MCF 10A (cell line): ENCODE measurements around the gene MIDN. TPM values are rescaled to one million over a fixed set of nuclear protein-coding genes. Genes with fewer than 3 reads are reported as not detected.

Experiments
- BruUV-seq: library from RNA; stranded (reverse); fragments of 400-500 nt; replicated peaks from 2 replicates; lab custom pipeline; 2021; lab: Mats Ljungman, UMichigan
- CTCF ChIA-PET: fragments of 300-600 bp; sonication (Branson Sonifier 250); formaldehyde crosslinking; extraction: SDS; loops from one replicate; lab custom pipeline; 2021; ENCODE audit warnings: antibody characterized with exemption, inconsistent platforms; lab: Yijun Ruan, JAX
- POLR2A ChIA-PET: fragments of 300-600, 350-650 bp; sonication (Branson Sonifier 250); formaldehyde crosslinking; extraction: SDS; loops from one replicate; lab custom pipeline; 2020; ENCODE audit warnings: antibody characterized with exemption, inconsistent platforms; lab: Yijun Ruan, JAX
- DNase-seq: peaks from one replicate; pipeline ENCODE4 v3.0.0-alpha.2; 2018; ENCODE audit not compliant: unreplicated experiment
- H3K27ac Mint-ChIP-seq: one replicate; pipeline ENCODE4 v1.8.0; 2022; ENCODE audit warnings: mild to moderate bottlenecking, low read depth, mixed read lengths; ENCODE audit not compliant: unreplicated experiment
- H3K27me3 Mint-ChIP-seq: one replicate; pipeline ENCODE4 v1.8.0; 2022; ENCODE audit warnings: mixed read lengths; ENCODE audit not compliant: insufficient read depth, unreplicated experiment
- H3K36me3 Mint-ChIP-seq: one replicate; pipeline ENCODE4 v1.8.0; 2022; ENCODE audit warnings: mild to moderate bottlenecking, moderate library complexity, mixed read lengths; ENCODE audit not compliant: insufficient read depth, unreplicated experiment
- H3K4me1 Mint-ChIP-seq: one replicate; pipeline ENCODE4 v1.8.0; 2022; ENCODE audit warnings: mixed read lengths; ENCODE audit not compliant: insufficient read depth, unreplicated experiment
- H3K4me3 Mint-ChIP-seq: one replicate; pipeline ENCODE4 v1.8.0; 2022; ENCODE audit warnings: mild to moderate bottlenecking, moderate library complexity, mixed read lengths; ENCODE audit not compliant: unreplicated experiment
- H3K9me3 Mint-ChIP-seq: one replicate; pipeline ENCODE4 v1.8.0; 2022; ENCODE audit warnings: mixed read lengths; ENCODE audit not compliant: unreplicated experiment
- CTCF ChIP-seq: fragments of 200-600 bp; IDR thresholded peaks from one replicate; pipeline ENCODE4 v1.8.0; 2022; ENCODE audit warnings: antibody characterized with exemption, mild to moderate bottlenecking; ENCODE audit not compliant: unreplicated experiment
- intact Hi-C: fragments of 100-400 bp; cut with micrococcal nuclease; formaldehyde crosslinking; loops from 2 replicates; pipeline ENCODE4 v1.14.1; 2022
- total RNA-seq: library from RNA; stranded (reverse); gene quantifications from 2 replicates; pipeline ENCODE4 v1.2.3, GENCODE V29; 2022

MIDN gene
- total RNA-seq, 1 experiment from 2014 or later, result 73.6 TPM

DNA sequence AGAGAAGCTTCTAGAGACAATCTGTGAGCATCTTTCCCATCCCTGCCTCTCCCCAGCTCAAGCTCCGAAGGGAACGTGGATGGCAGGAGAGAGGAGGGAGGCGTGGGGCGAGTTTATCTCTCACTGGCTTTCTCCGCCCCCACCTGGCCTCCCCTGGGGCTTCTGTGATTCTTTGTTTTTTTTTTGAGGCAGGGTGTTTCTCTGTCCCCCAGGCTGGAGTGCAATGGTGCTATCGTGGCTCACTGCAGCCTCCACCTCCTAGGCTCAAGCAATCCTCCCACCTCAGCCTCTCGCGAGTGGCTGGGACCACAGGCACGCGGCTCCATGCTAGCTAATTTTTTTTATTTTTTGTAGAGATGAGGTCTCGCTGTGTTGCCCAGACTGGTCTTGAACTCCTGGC, 60.3 kb downstream of the MIDN start:
- POLR2A ChIA-PET, result no interaction called here
- H3K36me3 Mint-ChIP-seq, result no peaks in the 10 kb centered on the region
- H3K27me3 Mint-ChIP-seq, result no peaks in the 10 kb centered on the region
- CTCF ChIA-PET, result interaction anchor here (0.6 kb wide), 1 partner anchor 30 kb away, joined by 3 read pairs; no protein-coding TSS in a partner anchor
- BruUV-seq, result no TSS peak
- H3K27ac Mint-ChIP-seq, result no peak overlapping the region
- H3K9me3 Mint-ChIP-seq, result no peaks in the 10 kb centered on the region
- DNase-seq, result no peak
- no peak overlapping the region for H3K4me3 Mint-ChIP-seq
- intact Hi-C loops, result no loop called here
- no peak for TF ChIP-seq CTCF
- no peaks in the 10 kb centered on the region for H3K4me1 Mint-ChIP-seq

Other genes with a start within 250 kb of the MIDN start
- gene GRIN3B, start 248.2 kb upstream of the MIDN start, total RNA-seq, result not detected in 2 replicates
- gene TMEM259, start 227.5 kb upstream of the MIDN start, total RNA-seq, result 130 and 146 TPM in 2 replicates
- gene RNU6-2, start 227.1 kb upstream of the MIDN start, total RNA-seq, result not detected in 2 replicates
- 112 and 166 TPM in 2 replicates for gene CNN2, start 222.0 kb upstream of the MIDN start, total RNA-seq
- gene ABCA7, start 208.5 kb upstream of the MIDN start, total RNA-seq, result 10.3 and 18.2 TPM in 2 replicates
- 11.9 and 15.3 TPM in 2 replicates for gene ARHGAP45, start 181.4 kb upstream of the MIDN start, total RNA-seq
- gene POLR2E, start 153.2 kb upstream of the MIDN start, total RNA-seq, result 184 and 201 TPM in 2 replicates
- 179 and 191 TPM in 2 replicates for gene GPX4, start 144.6 kb upstream of the MIDN start, total RNA-seq
- 99.6 and 123 TPM in 2 replicates for gene SBNO2, start 74.3 kb upstream of the MIDN start, total RNA-seq
- 63.1 and 65.6 TPM in 2 replicates for gene STK11, start 42.8 kb upstream of the MIDN start, total RNA-seq
- 7.0 and 8.2 TPM in 2 replicates for gene CBARP, start 10.6 kb upstream of the MIDN start, total RNA-seq
- 256 and 258 TPM in 2 replicates for gene ATP5F1D, start 6.8 kb upstream of the MIDN start, total RNA-seq
- gene CIRBP, start 20.7 kb downstream of the MIDN start, total RNA-seq, result 316 and 362 TPM in 2 replicates
- 71.0 and 85.2 TPM in 2 replicates for gene FAM174C, start 26.9 kb downstream of the MIDN start, total RNA-seq
- gene EFNA2, start 37.3 kb downstream of the MIDN start, total RNA-seq, result not detected in 2 replicates
- gene NDUFS7, start 135.3 kb downstream of the MIDN start, total RNA-seq, result 135 and 137 TPM in 2 replicates
- 3.2 and 7.0 TPM in 2 replicates for gene GAMT, start 153.0 kb downstream of the MIDN start, total RNA-seq
- gene DAZAP1, start 159.0 kb downstream of the MIDN start, total RNA-seq, result 219 and 246 TPM in 2 replicates
- 1,168 and 1,243 TPM in 2 replicates for gene RPS15, start 189.8 kb downstream of the MIDN start, total RNA-seq
- 0.15 and 0.23 TPM in 2 replicates for gene APC2, start 201.5 kb downstream of the MIDN start, total RNA-seq
- gene C19orf25, start 230.6 kb downstream of the MIDN start, total RNA-seq, result 36.3 and 40.5 TPM in 2 replicates
- gene PCSK4, start 241.8 kb downstream of the MIDN start, total RNA-seq, result 3.4 and 3.7 TPM in 2 replicates
- 3.8 TPM in 2 replicates for gene REEP6, start 242.6 kb downstream of the MIDN start, total RNA-seq